ENCODE results near the gene HOXA7. TPM values are rescaled to one million over a fixed set of nuclear protein-coding genes. Genes with fewer than 3 reads are reported as not detected.
A peak's percentile ranks its signal among the peaks of the same experiment; 100 is the strongest.

HOXA7 gene
- 10 to 100 TPM; 30.2 to 38.9 TPM for total RNA-seq
- long read RNA-seq, partial matches to known transcripts, result 4 of 21 reads
- long read RNA-seq, other reads (novel, unspliced or antisense), result 14 of 21 reads

- ATAC-seq (no peak), DNase-seq (peak; percentile 76 to 83)
- intact Hi-C loops (cut with DNase I, micrococcal nuclease), result no loop called here
These were observed at the start of gene HOXA7 for GRCh38 chr7:27156508-27156898. TSS of gene HOXA7 (minus strand) at chr7:27156675. CDS start at chr7:27156545, 130 bp downstream.

GRCh38 chr7:27205325-27206280 lies 49.1 kb upstream of the HOXA7 start:
- intact Hi-C loops (cut with DNase I, micrococcal nuclease), result no loop called here
- DNase-seq (peak in 1 of 2 donors; percentile 22), ATAC-seq (peak; percentile 18)

DNA sequence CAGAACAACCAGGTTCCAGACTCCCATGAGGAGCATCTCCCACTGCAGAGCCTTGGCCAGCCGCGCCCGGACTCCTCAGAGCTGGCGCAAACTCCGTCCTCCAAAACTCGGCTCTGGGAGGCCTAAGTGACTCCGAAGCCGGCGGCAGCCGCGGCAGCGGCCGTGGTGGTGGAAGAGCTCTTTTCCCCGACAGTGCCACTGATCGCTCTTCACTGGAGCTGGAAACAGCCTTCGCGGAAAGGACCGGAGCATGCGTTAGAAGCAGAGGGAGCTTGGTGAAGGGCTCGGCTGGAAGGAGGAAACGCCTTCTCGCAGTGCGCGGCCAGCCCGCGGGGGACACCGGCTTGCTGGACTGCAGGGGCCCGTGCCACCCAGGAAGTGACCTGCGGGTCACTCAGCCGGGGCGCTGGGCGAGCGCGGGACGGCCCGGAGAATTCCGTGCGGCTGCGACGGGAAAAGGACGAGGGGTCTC lies 48.4 kb upstream of the HOXA7 start:
- intact Hi-C loops (cut with DNase I, micrococcal nuclease), result no loop called here
- ATAC-seq, result peak; percentile 22
- peak in 1 of 2 donors; percentile 58 for DNase-seq

DNA sequence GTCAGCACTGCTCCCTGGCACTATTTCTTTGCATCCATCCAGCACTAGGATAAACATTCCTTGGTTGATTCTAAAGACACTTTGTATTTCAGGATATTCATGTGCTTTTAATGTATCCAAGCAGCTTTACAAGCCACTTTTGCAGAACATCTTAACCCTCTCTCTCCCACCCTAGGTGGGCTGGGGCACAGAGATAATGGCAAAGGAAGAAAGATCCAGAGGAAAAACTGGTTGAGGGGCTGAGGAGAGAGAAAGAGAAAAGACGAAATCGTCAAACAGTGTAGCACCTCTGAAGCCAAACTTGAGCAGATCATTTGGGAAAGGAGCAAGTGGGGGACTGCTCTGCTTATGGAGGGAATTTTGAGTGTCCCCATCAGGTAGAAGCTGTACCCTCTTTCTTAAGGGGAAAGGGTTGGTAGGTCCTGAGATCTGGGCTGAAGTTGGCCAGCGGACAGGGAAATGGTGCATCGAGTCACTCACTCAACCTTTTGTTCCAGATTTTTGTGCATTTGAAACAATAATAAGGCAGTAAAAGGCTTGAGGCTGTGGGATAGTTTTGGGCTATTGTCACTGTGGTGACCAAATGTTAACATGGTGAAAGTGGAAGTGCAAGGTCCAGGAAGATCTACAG lies 47.6 kb upstream of the HOXA7 start:
- DNase-seq, result peak in 1 of 2 donors; percentile 20
- intact Hi-C loops (cut with DNase I, micrococcal nuclease), result no loop called here
- no peak for ATAC-seq

DNA sequence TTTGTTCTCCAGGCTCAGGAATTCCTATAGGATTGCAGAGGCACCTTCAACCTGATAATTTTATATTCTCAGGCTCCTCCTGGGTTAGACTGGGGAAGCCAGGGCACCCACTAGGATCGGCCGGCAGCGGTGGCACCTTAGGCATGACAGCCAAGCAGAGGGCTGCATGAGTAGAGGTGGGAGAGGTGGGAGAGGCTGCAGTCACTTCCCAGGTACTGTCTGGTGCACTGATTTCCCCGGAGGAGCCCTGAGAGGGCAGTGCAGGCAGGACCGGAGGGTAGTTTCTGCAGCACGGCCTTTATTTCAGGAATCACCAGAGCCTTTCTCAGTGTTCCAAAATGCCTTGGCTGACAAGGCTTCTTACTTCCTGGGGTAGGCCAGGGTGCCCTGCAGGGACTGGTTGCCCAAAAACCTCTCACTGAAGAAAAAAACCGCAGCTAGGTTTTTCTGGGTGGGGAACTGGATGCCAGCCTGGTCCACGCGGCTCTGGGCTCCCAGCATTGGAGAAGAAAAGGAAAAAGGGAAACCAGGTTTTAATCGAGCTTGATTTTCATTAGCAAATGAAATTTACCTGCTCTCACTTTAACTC lies 47.0 kb upstream of the HOXA7 start:
- intact Hi-C loops (cut with DNase I, micrococcal nuclease), result no loop called here
- DNase-seq, result peak in 1 of 2 donors; percentile 30
- ATAC-seq, result no peak

DNA sequence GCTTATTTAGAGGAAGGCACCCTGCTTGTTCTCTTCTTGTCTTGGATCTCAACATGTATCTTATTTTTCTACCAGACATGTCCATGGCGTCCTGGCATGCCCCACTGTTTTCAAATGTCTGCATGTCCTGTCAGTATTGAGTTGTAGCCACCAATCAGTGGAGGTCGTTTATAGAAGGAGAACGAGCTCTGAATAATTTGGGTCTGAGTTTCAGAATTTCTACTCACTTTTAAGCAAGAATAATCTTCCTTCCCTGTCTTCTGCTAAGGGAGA lies 46.3 kb upstream of the HOXA7 start:
- ATAC-seq (no peak), DNase-seq (peak in 1 of 2 donors; percentile 8)
- intact Hi-C loops (cut with DNase I, micrococcal nuclease), result no loop called here

GRCh38 chr7:27202018-27202861 lies 45.8 kb upstream of the HOXA7 start:
- intact Hi-C loops (cut with DNase I, micrococcal nuclease), result no loop called here
- DNase-seq, result peak in 1 of 2 donors; percentile 35
- no peak for ATAC-seq

- intact Hi-C loops (cut with DNase I, micrococcal nuclease), result no loop called here
- ATAC-seq (peak; percentile 0), DNase-seq (peak; percentile 48 to 51)
These were observed 45.1 kb upstream of the HOXA7 start for GRCh38 chr7:27201580-27202017.

DNA sequence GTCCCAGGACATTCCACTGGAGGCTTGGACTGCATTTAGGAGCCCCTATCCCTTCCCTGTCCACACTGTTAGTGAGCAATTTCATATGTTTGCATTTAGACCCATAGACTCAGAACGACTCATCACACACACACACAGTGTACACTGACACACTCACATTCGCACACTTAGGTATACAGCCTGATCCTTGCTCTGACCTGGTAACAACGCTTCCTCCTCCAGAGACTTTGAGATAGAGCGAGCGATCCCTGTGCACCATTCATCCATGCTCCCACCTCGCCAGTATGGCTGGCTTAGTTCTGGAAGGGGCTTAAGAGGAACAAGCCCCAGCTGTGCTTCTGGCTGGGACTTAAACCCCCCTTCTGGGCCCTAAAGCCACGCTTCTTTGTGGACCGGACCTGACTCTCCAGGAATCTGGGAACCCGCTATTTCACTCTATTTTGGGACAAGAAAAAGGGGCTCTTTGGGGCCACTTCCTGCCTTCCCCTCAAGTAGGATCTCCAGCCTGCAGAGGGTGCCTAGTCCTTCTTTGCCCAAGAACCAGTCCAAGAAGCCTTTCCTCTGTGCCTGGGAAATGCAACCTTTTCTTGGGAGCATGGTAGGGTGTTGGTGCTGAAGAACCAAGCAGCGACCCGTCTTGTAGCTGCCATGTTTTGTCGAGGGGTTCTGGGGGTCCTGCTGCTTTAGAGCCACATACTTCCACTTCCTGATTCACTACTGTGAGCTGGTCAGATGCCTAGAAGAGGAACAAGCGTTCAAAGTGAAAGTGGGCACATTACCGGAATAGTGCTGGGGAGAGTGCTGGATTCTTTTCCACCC lies 44.5 kb upstream of the HOXA7 start:
- intact Hi-C loops (cut with DNase I, micrococcal nuclease), result no loop called here
- peak; percentile 37 for ATAC-seq
- DNase-seq, result peak in 1 of 2 donors; percentile 42

DNA sequence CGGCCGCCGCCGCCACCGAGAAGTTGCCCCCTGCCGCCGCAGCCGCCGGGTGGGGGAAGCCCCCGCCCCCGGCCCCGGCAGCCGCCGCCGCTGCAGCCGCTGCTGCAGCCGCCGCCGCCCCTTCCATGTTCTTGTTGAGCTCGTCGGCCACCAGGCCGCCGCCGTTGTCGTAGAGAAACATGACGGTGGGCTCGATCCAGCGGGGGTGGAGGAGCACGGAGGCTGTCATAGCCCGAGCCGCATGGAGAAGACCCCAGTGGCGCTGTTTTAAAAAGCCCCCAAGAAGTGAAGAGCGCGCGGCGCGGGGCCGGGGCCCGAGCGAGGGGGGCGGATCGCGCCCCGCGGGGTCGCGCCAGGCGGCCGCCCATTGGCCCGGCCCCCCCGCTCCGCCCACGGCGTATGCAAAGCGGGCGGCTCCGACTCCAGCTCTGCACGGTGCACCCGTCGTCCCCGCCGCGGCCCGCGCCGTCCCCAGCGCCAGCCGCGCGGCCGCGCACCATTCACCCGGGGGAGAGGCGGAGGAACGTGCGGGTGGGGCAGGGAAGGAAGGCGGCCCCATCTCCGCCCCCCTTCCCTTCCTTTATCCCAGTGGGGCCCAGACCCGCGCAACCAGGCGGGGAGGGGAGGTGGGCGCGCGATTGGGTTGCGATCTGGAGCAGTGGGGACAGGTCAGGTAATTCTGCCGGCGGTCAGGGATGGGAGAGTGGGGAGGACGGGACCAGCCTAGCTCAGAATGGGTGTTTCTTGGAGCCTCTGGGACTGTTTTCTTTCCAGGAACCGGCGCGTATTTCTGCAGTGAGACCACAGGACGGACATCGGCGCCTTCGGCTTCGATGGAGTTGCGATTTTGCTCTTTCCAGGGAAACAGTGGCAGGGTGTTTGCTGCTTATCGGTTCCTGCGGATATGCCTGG lies 43.6 kb upstream of the HOXA7 start, which contains the start of gene HOXA13:
TSS of gene HOXA13 (minus strand) at position 243 of the 912 bp plus-strand sequence. CDS start at position 229, 14 bp downstream.
- DNase-seq (peak; percentile 84 to 89), ATAC-seq (peak; percentile 63)
- intact Hi-C loops (cut with DNase I, micrococcal nuclease), result no loop called here

DNA sequence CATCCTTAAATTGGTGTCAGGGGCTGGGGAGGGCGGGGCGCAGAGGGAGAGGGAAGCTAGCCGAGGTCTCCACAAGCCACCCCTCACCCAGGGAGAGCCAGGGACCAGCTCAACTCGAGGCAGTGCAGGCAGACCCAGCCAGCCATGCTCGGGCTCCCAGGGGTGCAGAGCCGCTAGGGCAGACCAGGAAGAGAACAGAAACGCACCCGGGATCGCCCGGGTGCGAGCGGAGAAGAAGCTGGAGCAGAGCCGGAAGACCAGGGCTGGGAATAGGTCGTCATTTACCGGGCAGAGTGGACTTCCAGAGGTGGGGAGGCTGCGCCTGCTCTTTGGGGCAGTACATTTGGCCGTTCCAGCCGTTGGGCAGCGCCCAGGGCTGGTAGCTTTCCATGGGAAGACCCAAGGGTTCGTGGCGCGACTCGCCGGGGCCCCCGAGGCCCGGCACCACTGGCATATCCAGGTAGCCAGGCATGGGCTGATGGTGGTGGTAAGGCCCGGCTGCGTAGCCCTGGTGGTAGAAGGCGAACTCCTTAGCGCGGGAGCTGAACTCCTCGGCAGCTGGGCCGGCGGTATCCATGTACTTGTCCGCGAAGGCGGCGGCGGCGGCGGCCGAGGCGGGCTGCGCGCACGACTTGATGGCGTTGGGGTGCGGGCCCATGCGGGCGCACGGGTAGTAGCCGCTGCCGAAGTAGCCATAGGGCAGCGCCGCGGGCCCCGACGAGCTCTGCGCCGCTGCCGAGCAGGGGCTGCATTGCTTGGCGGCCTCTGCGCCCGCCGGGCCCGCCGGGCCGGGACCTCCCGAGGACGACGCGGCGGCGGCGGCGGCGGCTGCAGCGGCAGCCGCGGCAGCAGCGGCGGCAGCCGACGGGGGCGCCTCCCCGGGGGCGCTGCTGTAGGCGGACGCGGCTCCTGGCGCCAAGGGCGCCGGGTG lies 42.7 kb upstream of the HOXA7 start:
- ATAC-seq, result no peak
- DNase-seq, result peak in 1 of 2 donors; percentile 46
- intact Hi-C loops (cut with DNase I, micrococcal nuclease), result no loop called here

- intact Hi-C loops (cut with DNase I, micrococcal nuclease), result no loop called here
- DNase-seq (peak in 1 of 2 donors; percentile 39), ATAC-seq (peak; percentile 10)
These were observed 41.8 kb upstream of the HOXA7 start for GRCh38 chr7:27198138-27198841.

- intact Hi-C loops (cut with DNase I, micrococcal nuclease), result no loop called here
- ATAC-seq, result no peak
- DNase-seq, result no peak
These were observed 40.9 kb upstream of the HOXA7 start for GRCh38 chr7:27197137-27198042.

- peak; percentile 16 for ATAC-seq
- intact Hi-C loops (cut with DNase I, micrococcal nuclease), result no loop called here
These were observed 39.9 kb upstream of the HOXA7 start for GRCh38 chr7:27196287-27196767.

More at GRCh38 chr7:27196287-27196767, 39.9 kb upstream of the HOXA7 start:
- DNase-seq, result peak; percentile 90 to 98

All from left colon (tissue), 2 donors.